Stromal cell of bone marrow (primary cell): ENCODE data around the gene ATP8B3.

Experiments used
- DNase-seq: peaks from one replicate; pipeline ENCODE4 v3.0.0-alpha.2; 2012; ENCODE audit warnings: low read depth

ATP8B3 gene

DNA sequence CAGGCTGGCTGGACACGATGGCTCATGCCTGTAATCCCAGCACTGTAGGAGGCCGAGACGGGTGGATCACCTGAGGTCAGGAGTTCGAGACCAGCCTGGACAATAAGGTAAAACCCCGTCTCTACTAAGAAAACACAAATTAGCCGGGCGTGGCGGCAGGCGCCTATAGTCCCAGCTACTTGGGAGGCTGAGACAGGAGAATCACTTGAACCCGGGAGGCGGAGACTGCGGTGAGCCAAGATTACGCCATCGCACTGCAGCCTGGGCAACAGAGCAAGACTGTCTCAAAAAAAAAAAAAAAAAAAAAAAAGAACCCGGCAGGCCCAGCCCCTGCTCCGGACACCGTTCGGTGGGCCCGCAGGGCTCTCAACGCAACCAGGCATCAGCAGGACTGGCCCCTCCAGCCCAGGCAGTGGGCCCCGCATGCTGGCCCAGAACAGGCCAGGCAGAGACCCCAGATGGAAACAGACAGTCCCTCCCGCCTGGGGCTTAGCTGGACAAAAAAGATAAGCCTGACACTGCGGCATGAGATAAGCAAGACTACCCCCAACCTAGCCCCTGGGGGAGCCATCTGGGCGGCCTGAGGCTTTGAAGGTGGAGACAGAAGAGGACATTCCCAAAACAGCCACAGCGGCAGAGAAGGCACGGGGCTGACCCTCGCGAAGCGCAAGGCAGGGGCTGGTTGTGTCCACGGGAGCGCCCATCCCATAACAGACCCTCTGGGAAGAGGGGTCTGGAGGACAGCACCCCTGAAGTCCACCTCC, 24.6 kb upstream of the ATP8B3 start:
- no peak for DNase-seq

DNA sequence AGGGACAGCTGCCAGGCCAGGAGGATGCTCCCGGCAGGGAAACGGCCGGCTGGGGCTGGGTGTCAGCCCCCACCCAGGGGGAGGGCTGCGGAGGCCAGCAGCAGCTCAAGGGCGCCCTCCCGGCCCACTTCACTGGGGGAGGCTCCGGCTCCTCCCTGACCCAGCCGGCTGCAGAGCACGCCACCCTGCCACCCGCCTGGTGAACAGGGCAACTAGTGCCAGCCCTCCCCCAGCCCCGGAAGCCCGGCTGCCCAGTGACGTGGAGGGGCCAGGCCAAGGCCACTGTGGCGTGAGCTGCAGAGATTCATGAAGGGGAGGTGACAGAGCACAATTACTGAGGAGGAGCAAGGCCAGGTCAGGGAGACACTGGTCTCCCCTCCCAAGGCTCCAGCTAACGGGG, 21.5 kb upstream of the ATP8B3 start:
- DNase-seq, result no peak

DNA sequence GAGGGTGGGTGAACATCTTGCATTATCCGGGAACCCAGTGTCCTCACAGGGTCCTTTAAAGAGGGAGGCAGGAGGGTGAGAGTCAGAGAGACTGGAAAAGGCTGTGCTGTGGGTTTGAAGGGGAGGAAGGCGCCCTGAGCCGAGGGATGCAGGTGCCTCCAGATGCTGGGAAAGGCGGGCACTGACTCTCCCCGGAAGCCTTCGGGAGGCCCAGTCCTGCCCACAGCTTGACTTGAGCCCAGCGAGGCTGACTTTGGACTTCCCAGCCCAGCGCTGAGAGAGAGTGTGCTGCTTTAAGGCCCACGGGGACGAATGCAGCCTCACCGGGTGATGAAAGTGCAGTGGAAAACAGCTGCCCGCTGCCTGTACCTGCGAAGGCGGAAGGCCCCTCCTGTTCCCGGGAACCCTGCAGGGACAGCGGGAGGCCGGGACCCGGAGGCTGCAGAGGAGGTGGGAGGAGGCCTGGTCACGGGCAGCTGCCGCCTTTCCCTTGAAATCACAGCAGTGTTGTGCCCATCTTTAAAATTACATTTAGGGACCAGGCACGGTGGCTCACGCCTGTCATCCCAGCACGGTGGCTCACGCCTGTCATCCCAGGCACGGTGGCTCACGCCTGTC, 20.1 kb upstream of the ATP8B3 start:
- DNase-seq, result no peak

DNA sequence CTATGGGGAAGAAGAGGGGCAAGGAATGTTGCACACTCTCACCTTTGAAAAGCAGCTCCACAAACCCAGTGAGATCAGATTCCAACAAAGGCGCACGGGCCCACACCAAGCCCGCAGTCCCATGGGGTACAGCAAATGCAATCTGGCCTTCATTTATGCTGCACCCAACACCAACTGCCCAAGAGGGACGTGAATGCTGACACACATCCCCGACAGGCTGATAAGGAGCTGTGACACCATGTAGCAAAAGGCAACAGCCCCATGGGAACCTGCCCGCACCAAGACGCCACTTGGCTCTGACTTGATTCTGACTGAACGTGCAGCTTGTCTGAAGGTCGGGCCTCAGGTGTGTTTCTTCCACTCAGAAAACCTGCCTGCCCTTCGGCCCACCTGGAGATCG, 18.9 kb upstream of the ATP8B3 start:
- DNase-seq, result no peak

DNA sequence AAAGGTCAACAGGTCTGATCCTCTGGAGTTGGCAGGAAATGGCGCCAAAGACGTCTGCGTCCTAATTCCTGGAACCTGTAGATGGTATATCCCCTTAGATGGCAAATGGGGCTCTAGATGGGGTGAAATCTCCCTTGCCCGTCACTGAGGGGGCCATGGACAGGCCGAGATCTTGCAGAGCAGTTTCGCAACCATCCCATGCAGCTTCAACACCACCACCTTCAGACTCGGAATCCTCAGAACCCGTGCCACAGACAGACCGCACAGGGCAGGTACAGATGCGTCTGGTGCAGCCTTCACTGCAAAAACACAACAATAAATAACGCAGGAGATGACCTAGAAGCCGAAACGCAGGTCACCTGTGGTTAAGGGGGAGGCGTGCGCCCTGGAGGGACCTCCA, 18.5 kb upstream of the ATP8B3 start:
- no peak for DNase-seq

DNA sequence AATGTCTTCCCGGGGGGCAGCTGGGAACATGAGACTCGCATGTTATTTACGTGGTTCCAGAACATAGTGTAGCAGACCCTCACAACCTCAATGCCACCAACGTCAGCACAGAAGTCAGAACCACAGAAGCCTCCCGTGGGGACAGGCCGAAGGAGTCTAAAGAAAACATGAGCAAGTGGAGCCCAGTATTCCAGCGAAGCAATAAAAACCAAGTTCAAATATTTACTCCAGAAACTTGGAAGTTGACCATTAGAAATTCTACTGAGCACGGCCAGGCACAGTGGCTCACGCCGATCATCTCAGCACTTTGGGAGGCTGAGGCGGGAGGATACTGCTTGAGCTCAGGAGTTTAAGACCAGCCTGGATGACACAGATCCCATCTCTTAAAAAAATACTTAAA, 17.9 kb upstream of the ATP8B3 start:
- DNase-seq, result no peak

DNA sequence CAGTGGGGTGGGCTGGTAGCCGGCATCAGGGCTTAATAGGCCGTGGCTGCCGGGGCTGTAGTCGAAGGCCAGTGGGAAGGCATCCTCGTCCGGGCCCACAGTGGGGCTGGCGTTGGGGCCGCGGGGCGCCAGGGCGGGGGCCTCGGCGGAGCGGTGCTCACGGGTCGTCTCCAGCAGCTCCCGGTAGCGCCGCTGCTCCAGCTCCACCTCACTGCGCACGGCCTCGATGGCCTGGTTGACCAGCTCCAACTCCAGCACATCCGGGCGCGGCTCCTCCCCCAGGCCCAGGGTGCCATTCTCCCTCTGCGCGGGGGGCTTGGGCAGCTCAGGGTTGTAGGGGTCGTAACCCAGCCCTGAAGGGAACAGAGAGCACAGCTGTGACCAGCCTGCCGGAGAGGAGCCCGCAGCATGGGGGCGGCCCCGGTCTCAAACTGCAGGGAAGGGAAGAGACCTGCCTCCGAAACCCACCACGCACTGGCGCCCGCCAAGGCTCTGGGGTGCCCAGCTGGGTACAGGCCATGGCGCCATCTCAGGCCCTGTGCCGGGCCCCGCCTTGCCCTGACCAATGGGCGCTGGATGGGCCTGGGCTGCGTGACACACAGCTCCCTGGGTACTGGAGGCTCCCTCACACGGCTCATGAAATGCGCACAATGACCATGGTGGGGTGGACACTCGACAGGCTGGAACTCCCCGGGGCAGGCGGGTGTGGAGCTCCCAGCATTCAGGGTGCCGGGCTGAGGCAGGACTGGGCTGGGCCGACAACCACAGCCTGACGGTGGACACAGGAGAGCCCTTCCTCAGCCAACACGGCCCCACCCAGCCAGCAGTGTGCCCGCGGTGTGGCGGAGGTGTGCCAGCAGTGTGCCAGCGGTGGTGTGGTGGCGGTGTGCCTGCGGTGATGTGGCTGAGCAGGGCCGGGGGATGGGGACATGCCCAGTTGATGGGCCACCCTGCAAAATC, 16.5 kb upstream of the ATP8B3 start:
- no peak for DNase-seq

DNA sequence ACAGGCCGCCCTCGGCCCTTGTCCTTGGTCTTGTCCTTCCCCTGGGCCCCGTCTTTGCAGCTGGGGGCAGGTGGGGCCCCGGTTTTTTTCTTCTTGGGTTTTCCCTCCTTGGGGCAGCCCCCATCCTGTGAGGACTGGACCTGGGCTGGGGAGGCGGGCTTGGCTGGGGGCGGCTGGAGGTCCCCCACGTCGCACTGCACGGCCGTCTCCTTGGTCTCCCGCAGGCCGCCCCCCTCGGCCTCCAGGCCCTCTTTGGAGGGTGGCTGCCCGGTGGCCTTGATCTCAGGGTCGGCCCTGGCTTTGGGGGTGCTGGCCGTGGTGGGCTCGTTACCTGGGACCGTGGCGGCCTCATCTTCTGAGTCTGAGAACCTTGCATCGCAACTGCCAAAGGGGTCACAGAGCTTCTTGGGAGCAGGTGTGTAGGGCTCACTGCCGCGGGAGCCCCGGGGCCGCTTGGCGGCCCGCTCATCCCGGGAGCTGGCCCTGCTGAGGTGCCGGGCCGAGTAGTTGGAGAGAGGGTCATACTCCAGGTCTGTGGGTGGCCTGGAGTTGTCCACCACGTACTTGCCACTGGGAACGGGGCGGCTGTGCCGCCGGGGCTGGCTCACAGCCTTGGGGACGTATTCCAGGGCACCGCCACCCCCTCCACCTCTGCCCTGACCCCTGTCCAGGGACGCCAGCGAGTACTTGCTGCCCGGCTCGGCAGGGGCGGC, 15.6 kb upstream of the ATP8B3 start:
- DNase-seq, result no peak

DNA sequence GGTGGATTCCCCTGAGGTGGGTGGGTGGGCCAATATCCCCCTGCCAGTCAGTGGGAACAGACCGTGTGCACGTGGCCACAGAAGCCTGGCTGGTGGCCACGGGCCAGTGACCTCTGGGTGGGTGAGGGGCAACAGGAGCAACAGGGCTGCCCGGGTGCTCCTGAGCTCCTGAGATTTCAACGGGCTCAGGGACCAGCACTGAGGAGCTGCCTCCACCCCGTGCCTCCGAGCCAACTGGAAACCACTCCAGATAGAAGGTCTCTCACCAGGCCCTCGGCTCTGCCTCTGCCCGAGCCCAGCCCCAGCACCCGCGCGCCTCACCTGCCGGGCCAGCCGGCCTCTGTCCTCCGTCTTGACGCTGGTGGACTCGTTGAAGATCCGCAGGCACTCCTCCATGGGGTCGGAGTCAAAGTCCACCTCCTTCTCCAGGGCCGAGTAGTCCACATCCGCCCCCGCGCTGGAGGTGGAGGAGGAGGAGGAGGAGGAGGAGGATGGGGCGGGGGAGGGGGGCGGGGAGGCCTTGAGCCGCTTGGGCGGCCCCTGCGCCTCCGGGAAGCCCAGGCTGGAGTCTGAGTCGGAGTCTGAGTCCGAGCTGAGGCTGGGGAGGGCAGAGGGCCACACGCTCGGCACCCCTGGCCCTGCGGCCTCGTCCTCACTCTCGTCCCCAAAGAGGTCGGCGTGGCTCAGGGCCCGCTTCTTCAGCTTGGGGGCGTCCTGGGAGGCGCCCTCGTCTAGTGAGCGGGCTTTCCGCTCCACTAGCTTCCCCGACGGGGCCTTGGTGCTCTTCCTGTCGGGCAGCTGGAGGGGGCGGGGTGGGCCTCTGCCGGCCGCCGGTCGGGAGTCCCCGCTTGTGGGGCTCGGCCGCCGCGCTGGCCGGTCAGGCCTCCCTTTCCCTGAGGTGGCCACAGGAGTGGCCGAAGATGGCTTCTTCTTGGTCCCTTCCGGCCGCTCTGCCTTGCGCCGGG, 14.8 kb upstream of the ATP8B3 start:
- DNase-seq, result no peak

DNA sequence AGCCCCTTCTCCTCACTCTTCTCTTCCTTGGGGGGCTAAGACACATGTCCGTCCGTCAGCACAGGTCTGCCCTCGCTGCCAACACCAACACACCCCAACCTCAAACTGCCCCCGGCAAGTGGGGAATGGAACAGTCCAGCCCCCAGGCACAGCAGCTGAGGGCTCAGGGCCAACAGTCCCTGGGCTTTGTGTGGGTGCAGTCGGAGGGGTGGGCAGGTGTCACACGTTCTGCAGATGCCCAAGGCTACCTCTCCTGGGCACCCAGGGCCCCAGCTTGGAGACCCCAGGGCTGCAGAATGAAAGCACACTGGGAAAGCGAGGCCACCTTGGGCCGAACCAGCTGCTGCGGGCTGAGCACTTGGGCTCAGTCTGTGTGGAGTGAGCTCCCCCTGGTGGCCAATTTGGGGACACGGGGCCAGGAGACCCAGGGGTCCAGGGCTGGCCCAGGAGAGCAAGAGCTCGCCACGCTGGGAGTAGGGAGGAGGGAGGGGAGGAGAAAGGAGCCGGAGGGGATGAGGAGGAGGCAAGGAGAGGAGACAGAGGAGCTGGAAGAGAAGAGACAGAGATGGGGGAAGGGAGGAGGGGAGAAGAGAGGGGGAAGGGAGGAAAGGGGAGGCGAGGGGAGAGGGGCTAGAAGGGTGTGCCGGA, 14.0 kb upstream of the ATP8B3 start:
- DNase-seq, result peak; percentile 30

DNA sequence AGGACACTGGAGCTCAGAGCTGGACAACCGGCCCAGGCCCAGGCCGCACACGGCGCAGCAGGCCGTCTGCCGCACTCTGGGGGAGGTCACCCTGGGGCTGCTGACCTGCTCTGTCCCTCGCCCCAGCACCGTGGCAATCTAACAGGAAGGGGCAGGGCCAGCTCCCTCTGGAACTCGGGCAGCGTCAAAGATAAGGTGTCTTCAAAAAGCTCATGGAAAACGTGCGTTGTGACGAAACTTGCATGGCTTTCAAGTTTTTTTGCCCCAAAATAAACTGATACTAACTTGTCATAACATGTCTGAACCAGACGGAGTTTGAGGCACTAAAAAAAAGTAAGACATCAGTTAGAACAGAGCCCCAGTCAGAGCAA, 12.2 kb upstream of the ATP8B3 start:
- no peak for DNase-seq

DNA sequence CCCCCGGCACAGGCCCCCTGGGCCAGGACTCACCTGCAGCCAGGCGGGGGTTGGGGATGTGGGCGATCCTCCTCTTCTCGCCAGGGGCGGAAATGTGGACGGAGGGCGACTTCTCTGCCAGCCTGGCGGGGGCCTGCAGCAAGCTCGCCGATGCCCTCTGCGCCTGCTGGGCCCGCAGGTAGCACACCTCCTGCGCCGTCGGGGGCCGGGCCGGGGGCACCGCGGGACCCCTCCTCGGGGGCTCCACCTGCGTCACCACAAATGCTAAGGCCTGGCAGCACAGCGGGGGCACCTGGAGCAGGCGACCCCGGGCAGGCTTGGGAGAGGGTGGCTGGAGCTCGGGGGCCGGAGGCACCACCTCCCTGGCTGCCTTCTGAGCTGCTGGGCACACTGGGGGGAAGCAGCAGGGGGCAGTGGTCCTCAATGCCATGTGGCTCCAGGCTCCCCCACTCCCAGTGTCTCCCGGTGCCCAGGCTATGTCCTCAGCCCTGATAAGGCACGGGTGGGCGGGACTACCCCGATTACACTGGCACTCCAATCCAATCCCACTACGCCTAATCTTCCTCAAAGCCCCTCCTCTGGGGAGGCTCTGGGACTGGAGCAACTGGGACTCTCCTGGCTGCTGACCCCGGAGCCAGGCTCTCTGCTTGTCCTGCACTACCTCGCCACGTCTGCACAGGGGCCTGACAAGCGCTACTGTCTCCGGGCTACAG, 11.6 kb upstream of the ATP8B3 start:
- no peak for DNase-seq

DNA sequence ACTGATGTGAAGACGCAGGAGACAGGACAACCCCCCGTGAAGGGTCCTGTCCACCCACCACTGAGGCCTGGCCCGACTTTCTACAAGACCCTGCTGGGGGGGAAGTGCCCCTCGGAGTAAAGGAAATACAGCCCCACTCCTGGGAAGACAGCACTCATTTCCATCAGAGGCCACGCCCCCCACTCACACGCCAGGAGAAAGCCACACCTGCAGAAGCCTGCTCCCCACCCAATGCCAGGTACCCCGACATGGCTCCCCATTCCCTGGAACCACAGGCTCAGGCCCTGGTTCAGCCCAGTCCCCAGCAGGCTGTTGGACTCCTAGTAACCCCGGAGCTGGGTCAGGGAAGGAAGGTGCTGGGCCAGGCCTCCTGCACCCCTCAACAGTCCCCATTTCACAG, 10.9 kb upstream of the ATP8B3 start:
- no peak for DNase-seq

DNA sequence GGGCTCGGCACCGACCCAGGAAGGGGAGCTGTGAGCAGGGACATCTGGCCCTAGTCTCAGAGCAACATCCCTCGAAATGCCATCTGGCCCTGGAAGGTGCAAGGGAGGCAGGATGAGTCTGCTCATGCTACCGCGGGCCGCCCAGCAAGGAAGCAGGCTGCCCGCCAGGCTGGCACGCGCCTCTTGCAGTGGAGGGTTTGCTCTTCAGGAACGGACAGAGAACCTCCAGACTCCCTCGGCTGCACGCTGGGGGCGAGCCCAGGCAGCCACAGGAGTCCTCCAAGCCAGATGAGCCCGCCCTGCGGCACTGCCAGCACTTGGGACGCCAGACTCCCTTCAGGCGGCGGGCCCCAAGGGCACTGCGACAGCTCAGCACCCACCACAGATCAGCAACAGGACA, 10.1 kb upstream of the ATP8B3 start:
- no peak for DNase-seq

DNA sequence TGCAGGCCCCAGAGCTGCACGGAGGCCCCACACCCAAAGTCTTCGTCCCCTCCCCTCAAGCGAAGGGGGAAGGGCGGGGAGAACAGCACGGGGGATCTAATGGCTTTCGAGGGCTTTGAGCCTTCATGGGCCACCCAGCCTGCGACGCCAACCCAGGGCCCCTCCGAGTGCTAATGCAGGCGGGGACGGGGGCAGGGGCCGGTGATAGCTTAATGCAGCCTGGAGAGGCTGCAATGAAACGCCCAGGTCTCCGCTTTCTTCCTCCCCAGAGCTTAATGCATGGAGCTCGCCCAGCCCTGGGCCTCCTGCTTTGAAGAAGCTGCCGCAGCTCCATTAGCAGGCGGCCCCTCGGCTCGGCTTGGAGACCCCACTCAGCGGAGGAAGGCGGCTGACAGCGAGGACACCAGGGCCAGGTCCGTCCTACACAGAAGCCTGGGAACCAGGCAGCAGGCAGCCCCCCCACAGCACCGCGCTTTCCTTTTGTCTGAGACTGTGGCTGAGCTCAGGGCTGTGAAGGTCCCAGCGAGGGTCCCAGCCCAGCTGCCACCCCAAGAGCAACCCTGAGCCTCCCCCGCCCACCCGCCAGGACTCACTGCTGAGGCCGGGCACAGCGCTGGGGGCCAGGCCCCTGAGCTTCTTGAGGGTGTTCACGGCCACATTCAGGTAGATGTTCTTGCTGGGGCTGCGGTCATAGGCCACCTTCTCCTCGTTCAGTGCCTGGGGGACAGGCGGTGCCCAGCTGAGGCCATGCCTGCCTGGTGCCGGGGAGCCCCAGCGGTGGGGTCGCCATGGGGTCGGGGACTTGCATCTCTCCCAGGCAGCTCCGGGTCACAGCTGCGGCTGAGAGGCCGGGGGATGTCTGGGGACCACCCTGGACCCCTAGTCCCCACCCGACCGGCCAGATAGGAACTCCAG, 7.5 kb upstream of the ATP8B3 start:
- no peak for DNase-seq

DNA sequence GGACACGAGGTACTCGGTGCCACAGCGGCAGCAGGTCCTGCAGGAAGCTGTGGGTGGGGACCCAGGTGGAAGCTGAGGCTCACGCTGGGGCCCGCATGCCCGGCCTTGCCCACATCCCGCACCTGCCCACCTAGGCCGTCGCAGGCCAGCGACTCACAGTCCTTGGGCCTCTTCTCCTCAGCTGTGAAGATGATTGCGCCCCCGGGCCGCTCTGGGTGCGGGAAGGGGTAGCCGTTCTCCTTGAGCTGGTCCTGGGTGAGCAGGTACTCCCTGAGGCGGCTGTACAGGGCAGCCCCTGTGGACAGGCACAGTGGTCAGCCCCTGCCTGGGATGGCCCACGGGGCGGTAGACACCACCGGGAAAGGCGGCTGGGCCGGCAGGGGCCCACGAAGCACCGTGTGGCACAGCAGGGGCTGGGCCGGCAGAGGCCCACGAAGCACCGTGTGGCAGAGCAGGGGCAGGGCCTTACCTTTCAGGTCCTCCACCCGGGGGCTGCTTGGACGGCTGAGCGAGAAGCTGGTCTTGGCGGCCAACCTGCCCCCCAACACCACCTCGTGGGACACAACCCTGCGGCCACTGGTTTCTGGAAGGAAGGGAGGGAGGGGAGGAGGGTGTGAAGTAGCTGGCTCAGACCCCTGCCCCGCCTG, 6.6 kb upstream of the ATP8B3 start:
- no peak for DNase-seq

DNA sequence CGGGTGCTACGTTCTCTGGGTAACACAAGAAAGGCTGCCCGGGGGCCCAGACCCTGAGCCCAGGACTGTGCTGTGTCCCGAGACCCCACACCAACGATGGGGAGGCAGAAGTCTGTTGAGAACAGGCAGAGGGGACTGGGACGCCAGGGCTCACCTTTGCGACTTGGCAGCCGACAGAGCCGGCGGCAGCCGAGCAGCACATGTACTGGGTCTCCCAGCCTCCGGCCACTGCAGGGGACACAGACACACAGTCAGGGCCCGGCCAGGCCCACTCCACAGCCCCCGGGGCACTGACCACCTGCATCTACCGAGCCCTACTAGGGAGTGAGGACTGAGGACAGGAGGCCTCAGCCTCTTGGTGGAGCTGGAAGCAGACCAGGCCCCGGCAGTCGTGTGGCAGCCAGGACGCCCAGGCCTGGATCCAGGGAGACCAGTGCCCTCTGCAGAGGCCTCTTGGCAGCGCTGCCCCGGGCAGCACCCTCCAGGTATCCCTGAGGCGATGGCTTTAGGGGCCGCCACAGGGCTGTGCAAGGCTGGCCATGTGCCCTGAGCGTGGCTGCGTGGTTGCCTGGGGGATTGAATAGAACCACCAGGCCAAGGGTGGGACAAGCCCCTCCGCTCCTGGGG, 5.6 kb upstream of the ATP8B3 start:
- no peak for DNase-seq
